H1 (cell line): ENCODE data around the gene ZNF581. TPM values are rescaled to one million over a fixed set of nuclear protein-coding genes. Genes with fewer than 3 reads are reported as not detected.
A peak's percentile ranks its signal among the peaks of the same experiment; 100 is the strongest.

ENCODE experiments used
- CTCF ChIA-PET: fragments of 300-600 bp; sonication (Branson Sonifier 250); formaldehyde crosslinking; loops from one replicate; lab custom pipeline; 2021; ENCODE audit not compliant: partially characterized antibody; lab: Charles Lee
- POLR2A ChIA-PET: fragments of 300-600 bp; sonication (Branson Sonifier 250); formaldehyde crosslinking; loops from one replicate; lab custom pipeline; 2021; ENCODE audit warnings: inconsistent platforms; ENCODE audit not compliant: partially characterized antibody; lab: Charles Lee
- DNase-seq, 2 experiments: peaks; one replicate each; pipeline versions ENCODE4 v3.0.0 to v3.0.0-alpha.2; 2010 to 2022; ENCODE audit warnings: low spot score in 2 of 2, low read depth in 1 of 2, mixed read lengths in 1 of 2
- FAIRE-seq: peaks from 2 replicates; lab custom pipeline; 2011; peaks lifted over from hg19 to GRCh38; lab: Jason Lieb, UNC
- H2AFZ ChIP-seq: 2 replicates; pipeline ENCODE4 v1.8.1; 2012; ENCODE audit warnings: low read length, inconsistent platforms
- H2AK5ac ChIP-seq: 2 replicates; pipeline ENCODE4 v1.6.1; 2013; ENCODE audit warnings: low read depth, low read length
- H2BK120ac ChIP-seq: replicated peaks from 2 replicates; pipeline ENCODE3; 2013; ENCODE audit warnings: low read depth, low read length, inconsistent platforms
- H2BK12ac ChIP-seq: 2 replicates; pipeline ENCODE4 v1.6.1; 2013; ENCODE audit warnings: low read depth, low read length
- H2BK15ac ChIP-seq: 2 replicates; pipeline ENCODE4 v1.6.1; 2013; ENCODE audit warnings: low read length
- H2BK20ac ChIP-seq: 2 replicates; pipeline ENCODE4 v1.6.1; 2013; ENCODE audit warnings: low read length
- H2BK5ac ChIP-seq: 2 replicates; pipeline ENCODE4 v1.6.1; 2013; ENCODE audit warnings: low read depth, low read length
- H3K14ac ChIP-seq: 2 replicates; pipeline ENCODE4 v1.6.1; 2013; ENCODE audit warnings: inconsistent platforms; ENCODE audit not compliant: insufficient read length
- H3K18ac ChIP-seq: 2 replicates; pipeline ENCODE4 v1.6.1; 2013; ENCODE audit warnings: low read length; ENCODE audit errors: extremely low read depth
- H3K23ac ChIP-seq: 2 replicates; pipeline ENCODE4 v1.6.1; 2013; ENCODE audit warnings: inconsistent platforms; ENCODE audit not compliant: insufficient read length
- H3K23me2 ChIP-seq: 2 replicates; pipeline ENCODE4 v1.6.1; 2013; ENCODE audit warnings: low read depth, low read length
- H3K27ac ChIP-seq: 2 replicates; pipeline ENCODE4 v1.6.1; 2011; ENCODE audit warnings: low read depth, low read length, inconsistent platforms
- H3K27me3 ChIP-seq, 4 experiments: replicated peaks in 1 of 4; 1 replicate in 1 of 4; 2 replicates in 3 of 4; pipeline versions ENCODE4 v1.6.1 to v1.8.1; 2011 to 2013; ENCODE audit warnings: low read length in 3 of 4, mild to moderate bottlenecking in 3 of 4, inconsistent platforms in 2 of 4, mixed read lengths in 2 of 4, moderate library complexity in 1 of 4; ENCODE audit not compliant: control insufficient read depth in 3 of 4, insufficient read depth in 3 of 4; ENCODE audit errors: extremely low read depth in 1 of 4
- H3K36me3 ChIP-seq, 4 experiments: 2 replicates each; pipeline versions ENCODE4 v1.6.1 to v1.8.1; 2011 to 2013; ENCODE audit warnings: mild to moderate bottlenecking in 4 of 4, low read length in 3 of 4, moderate library complexity in 2 of 4, control low read depth in 1 of 4, inconsistent platforms in 1 of 4; ENCODE audit not compliant: insufficient read depth in 4 of 4, control insufficient read depth in 2 of 4
- H3K4ac ChIP-seq: replicated peaks from 2 replicates; pipeline ENCODE3; 2013; ENCODE audit warnings: low read length, low read depth, mixed read lengths, inconsistent platforms; ENCODE audit not compliant: insufficient read length
- H3K4me1 ChIP-seq, 4 experiments: replicated peaks in 1 of 4; 1 replicate in 1 of 4; 2 replicates in 3 of 4; pipeline versions ENCODE4 v1.6.1 to v1.8.1; 2011 to 2013; ENCODE audit warnings: low read length in 3 of 4, inconsistent platforms in 2 of 4, mixed read lengths in 1 of 4; ENCODE audit not compliant: insufficient read depth in 4 of 4, control insufficient read depth in 3 of 4
- H3K4me2 ChIP-seq, 2 experiments: 2 replicates each; pipeline versions ENCODE4 v1.6.1 to v1.8.1; 2011 to 2013; ENCODE audit warnings: low read depth in 2 of 2, low read length in 2 of 2, control low read depth in 1 of 2, inconsistent platforms in 1 of 2, mild to moderate bottlenecking in 1 of 2; ENCODE audit not compliant: insufficient read depth in 1 of 2
- H3K4me3 ChIP-seq, 4 experiments: fragments of 200-600, 300-600 bp in 1 of 4; sonication (generic), shearing (Covaris generic), sonication (Bioruptor Twin) in 1 of 4; 2 replicates each; pipeline versions ENCODE4 v1.5.1 to v1.8.1; 2011 to 2016; ENCODE audit warnings: low read length in 4 of 4, low read depth in 3 of 4, control low read depth in 2 of 4, inconsistent platforms in 2 of 4, mild to moderate bottlenecking in 2 of 4, mixed read lengths in 1 of 4, moderate library complexity in 1 of 4; ENCODE audit not compliant: insufficient read depth in 2 of 4; ENCODE audit errors: extremely low read depth in 1 of 4
- H3K56ac ChIP-seq: replicated peaks from 2 replicates; pipeline ENCODE3; 2013; ENCODE audit warnings: low read depth, mild to moderate bottlenecking, mixed read lengths, low read length, inconsistent platforms; ENCODE audit not compliant: insufficient read length
- H3K79me1 ChIP-seq: 2 replicates; pipeline ENCODE4 v1.6.1; 2013; ENCODE audit warnings: low read depth, low read length, control low read depth
- H3K79me2 ChIP-seq, 2 experiments: 2 replicates each; pipeline versions ENCODE4 v1.6.1 to v1.8.1; 2012 to 2013; ENCODE audit warnings: low read length in 2 of 2, mild to moderate bottlenecking in 2 of 2, inconsistent platforms in 1 of 2; ENCODE audit not compliant: insufficient read depth in 2 of 2, control insufficient read depth in 1 of 2
- H3K9ac ChIP-seq, 4 experiments: replicated peaks in 1 of 4; 1 replicate in 1 of 4; 2 replicates in 3 of 4; pipeline versions ENCODE4 v1.6.1 to v1.8.1; 2011 to 2013; ENCODE audit warnings: low read depth in 3 of 4, low read length in 3 of 4, control low read depth in 2 of 4, mild to moderate bottlenecking in 2 of 4, moderate library complexity in 2 of 4, inconsistent platforms in 1 of 4; ENCODE audit errors: extremely low read depth in 1 of 4
- H3K9me3 ChIP-seq, 2 experiments: 2 replicates each; pipeline versions ENCODE4 v1.6.1 to v1.8.1; 2012 to 2013; ENCODE audit warnings: mild to moderate bottlenecking in 2 of 2, moderate library complexity in 2 of 2, control low read depth in 1 of 2, inconsistent platforms in 1 of 2, low read depth in 1 of 2, low read length in 1 of 2, mixed read lengths in 1 of 2; ENCODE audit not compliant: insufficient read depth in 2 of 2
- H4K20me1 ChIP-seq, 2 experiments: replicated peaks in 1 of 2; 2 replicates each; pipeline versions ENCODE3 to v1.8.1; 2011 to 2013; ENCODE audit warnings: inconsistent platforms in 2 of 2, low read length in 2 of 2, mild to moderate bottlenecking in 1 of 2; ENCODE audit not compliant: insufficient read depth in 2 of 2, control insufficient read depth in 1 of 2
- H4K5ac ChIP-seq: 2 replicates; pipeline ENCODE4 v1.6.1; 2013; ENCODE audit warnings: low read length, low read depth, mixed read lengths, inconsistent platforms; ENCODE audit not compliant: insufficient read length
- H4K8ac ChIP-seq: 2 replicates; pipeline ENCODE4 v1.8.0; 2013; ENCODE audit warnings: mild to moderate bottlenecking, moderate library complexity, low read length, inconsistent platforms; ENCODE audit not compliant: insufficient read depth; ENCODE audit errors: extremely low read depth
- H4K91ac ChIP-seq: replicated peaks from 2 replicates; pipeline ENCODE3; 2013; ENCODE audit warnings: low read length, mixed read lengths, inconsistent platforms; ENCODE audit not compliant: insufficient read length
- ASH2L ChIP-seq: fragments of 200-600, 300-600 bp; sonication (generic); IDR thresholded peaks from one replicate; pipeline ENCODE4 v1.7.1; 2017; ENCODE audit warnings: low read length
- CHD1 ChIP-seq: IDR thresholded peaks from 2 replicates; pipeline ENCODE4 v1.6.1; 2012; ENCODE audit warnings: low read depth, low read length, improper control_type of control experiment
- CTBP2 ChIP-seq: IDR thresholded peaks from 2 replicates; pipeline ENCODE4 v1.7.0; 2011; ENCODE audit warnings: borderline replicate concordance, mild to moderate bottlenecking, moderate library complexity, mixed read lengths, low read length; ENCODE audit not compliant: insufficient read depth, insufficient read length
- EZH2 ChIP-seq: fragments of 200-600 bp; sonication (generic); IDR thresholded peaks from 2 replicates; pipeline ENCODE4 v1.7.1; 2012; ENCODE audit warnings: low read depth, mild to moderate bottlenecking, moderate library complexity, low read length, inconsistent platforms; ENCODE audit not compliant: severe bottlenecking
- POU5F1 ChIP-seq: IDR thresholded peaks from 2 replicates; pipeline ENCODE4 v1.6.1; 2011; ENCODE audit warnings: low read depth, mild to moderate bottlenecking, low read length, moderate library complexity
- RNF2 ChIP-seq: fragments of 200-900, 300-1000 bp; sonication (generic); IDR thresholded peaks from 2 replicates; pipeline ENCODE4 v1.7.1; 2016; ENCODE audit warnings: borderline replicate concordance, low read depth, mild to moderate bottlenecking, antibody characterized with exemption, low read length; ENCODE audit not compliant: poor library complexity, severe bottlenecking; ENCODE audit errors: missing control alignments
- RXRA ChIP-seq: IDR thresholded peaks from 2 replicates; pipeline ENCODE4 v1.6.1; 2011; ENCODE audit warnings: low read depth, mild to moderate bottlenecking, low read length, moderate library complexity; ENCODE audit not compliant: insufficient read depth
- ZNF274 ChIP-seq: IDR thresholded peaks from 2 replicates; pipeline ENCODE4 v1.7.0; 2012; ENCODE audit warnings: low read length, borderline replicate concordance; ENCODE audit errors: extremely low read depth
- WGBS, 2 experiments: shearing (Covaris generic) in 1 of 2; methylation state at CpG; one replicate each; pipeline versions ENCODE4 v1.1.6 to v1.1.7; 2013 to 2015; ENCODE audit warnings: low lambda C conversion rate in 2 of 2, mixed read lengths in 2 of 2, inconsistent platforms in 1 of 2, low coverage in 1 of 2, missing lambda C conversion rate in 1 of 2; ENCODE audit not compliant: insufficient replicate concordance in 2 of 2, insufficient coverage in 1 of 2, insufficient read length in 1 of 2; ENCODE audit errors: extremely low coverage in 1 of 2, missing lambda C conversion rate in 1 of 2; 5-methylcytosine and 5-hydroxymethylcytosine counted together
- polyA plus RNA-seq, 7 experiments: library from polyadenylated mRNA; depleted of rRNA in 3 of 7; stranded (reverse) in 5 of 7; unstranded in 2 of 7; fragments of >200 nt in 5 of 7; fragments of 200-250 nt in 2 of 7; gene quantifications; 1 replicate in 5 of 7; 2 replicates in 1 of 7; 4 replicates in 1 of 7; pipeline versions ENCODE4 v1.2.1 to v1.2.3, GENCODE V29; 2011 to 2013; ENCODE audit warnings: missing spikeins in 2 of 7, mixed read lengths in 2 of 7
- total RNA-seq: library from RNA; stranded (reverse); fragmentation: NEBNext Ultra II Directional; extraction: Animal tissue kit (Norgen Biotek cat#: 25700); gene quantifications from 2 replicates; pipeline ENCODE4 v1.2.1, GENCODE V29; 2021
- TF ChIP-seq, protein P1 (sequence below): IDR thresholded peaks from 2 replicates; pipeline ENCODE4 v1.6.1; 2011; ENCODE audit warnings: low read length, improper control_type of control experiment

Gene ZNF581
- total and polyA plus RNA-seq, 2 of the 8 experiments (the other 6 are each of a cell fraction or from before 2014, with no cell fraction given), result 73.0 to 76.1 TPM

DNA sequence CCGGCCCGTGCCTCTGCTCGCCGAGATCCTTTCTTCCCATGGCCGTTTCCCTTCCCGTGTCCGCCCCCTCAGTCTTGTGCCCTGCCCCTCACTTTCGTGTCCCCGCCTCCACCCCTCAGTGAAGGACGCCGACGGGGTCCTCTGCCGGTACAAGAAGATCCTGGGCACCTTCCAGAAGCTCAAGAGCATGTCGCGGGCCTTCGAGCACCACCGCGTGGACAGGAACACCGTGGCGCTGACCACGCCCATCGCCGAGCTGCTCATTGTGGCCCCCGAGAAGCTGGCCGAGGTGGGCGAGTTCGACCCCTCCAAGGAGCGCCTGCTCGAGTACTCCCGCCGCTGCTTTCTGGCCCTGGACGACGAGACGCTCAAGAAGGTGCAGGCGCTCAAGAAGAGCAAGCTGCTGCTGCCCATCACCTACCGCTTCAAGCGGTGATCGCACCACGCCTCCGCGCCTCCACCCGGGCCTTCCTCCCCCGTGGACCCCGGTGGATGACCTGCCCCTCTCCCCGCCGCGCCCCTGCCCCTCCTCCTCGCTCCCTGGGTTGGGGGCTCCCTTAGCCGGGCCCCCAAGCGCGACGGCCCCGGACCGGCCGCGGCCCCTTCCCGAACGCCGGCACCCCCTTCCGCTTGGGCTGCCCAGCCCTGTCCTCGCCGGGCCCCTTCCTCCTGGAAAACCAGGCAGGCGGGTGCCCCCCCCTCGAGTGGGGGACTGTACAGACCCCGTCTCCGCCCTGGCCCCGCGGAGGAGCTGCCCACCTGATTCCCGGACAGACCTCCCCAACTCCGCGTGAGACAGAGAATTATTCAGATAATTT is 9.1 kb downstream of the ZNF581 start:
- Histone ChIP-seq H3K14ac (no peak overlapping the region), H3K23me2 (peaks cover 19% of the 10 kb centered on the region), H3K9me3 (no peaks in the 10 kb centered on the region), H3K9ac (0 out of 7 replicates have a peak overlapping the region, but pooled peaks of 1 of the 4 experiments have one; percentile 12), H2BK12ac (no peak overlapping the region), H3K4me1 (peaks cover 3 to 15% (median 10%) of the 10 kb centered on the region in 4 experiments; a peak in 6 of 7 replicates), H3K36me3 (0 out of 8 replicates have a peak, but pooled peaks cover 0 to 3% (median 0%) of the 10 kb centered on the region in 4 experiments), H2BK20ac (no peak overlapping the region), H3K18ac (no peak overlapping the region; the same call in 1 of the 2 replicates), H3K79me1 (peaks cover 2% of the 10 kb centered on the region; the same call in 1 of the 2 replicates), H3K4me2 (peak overlapping the region; percentile 78 to 94), H2AK5ac (no peak overlapping the region), H3K27ac (no peak overlapping the region), H4K5ac (no peak overlapping the region), H4K91ac (peak overlapping the region; percentile 55), H3K56ac (no peak overlapping the region), H3K23ac (no peak overlapping the region), H4K8ac (peak overlapping the region; percentile 28), H4K20me1 (peaks cover 1 to 5% of the 10 kb centered on the region in 2 experiments), H2BK5ac (0 out of 2 replicates have a peak overlapping the region, but pooled peaks have one; percentile 4), H3K4ac (no peak overlapping the region), H2AFZ (no peak overlapping the region), H3K79me2 (peaks cover 20 to 22% of the 10 kb centered on the region in 2 experiments), H3K4me3 (peak overlapping the region in 3 of 4 experiments; percentile 14 to 81 (median 29); a peak in 5 of 8 replicates), H2BK15ac (no peak overlapping the region), H2BK120ac (no peak overlapping the region), H3K27me3 (no peaks in the 10 kb centered on the region)
- FAIRE-seq, result no peak
- ChIA-PET POLR2A (interaction anchor here (0.6 to 2.5 kb wide), 11 partner anchors 8 to 264 kb away, joined by 3 to 11 read pairs (median 3); partner anchors contain the start of gene ZNF580), CTCF (interaction anchor here (0.6 to 2.2 kb wide), 16 partner anchors 9 to 663 kb away, joined by 3 to 31 read pairs (median 3); partner anchors contain the start of genes TMEM190 and ZNF581)
- 71% methylated on average over 29 of the region's 71 CpGs; no CpG with 5 or more reads in 1 of the 2 experiments for WGBS, 2 experiments
- no peak for DNase-seq
- TF ChIP-seq RNF2 (no peak), ASH2L (no peak), ZNF274 (no peak), RXRA (no peak), POU5F1 (no peak), EZH2 (no peak), CTBP2 (no peak), CHD1 (no peak)
- TF ChIP-seq, protein P1, sequence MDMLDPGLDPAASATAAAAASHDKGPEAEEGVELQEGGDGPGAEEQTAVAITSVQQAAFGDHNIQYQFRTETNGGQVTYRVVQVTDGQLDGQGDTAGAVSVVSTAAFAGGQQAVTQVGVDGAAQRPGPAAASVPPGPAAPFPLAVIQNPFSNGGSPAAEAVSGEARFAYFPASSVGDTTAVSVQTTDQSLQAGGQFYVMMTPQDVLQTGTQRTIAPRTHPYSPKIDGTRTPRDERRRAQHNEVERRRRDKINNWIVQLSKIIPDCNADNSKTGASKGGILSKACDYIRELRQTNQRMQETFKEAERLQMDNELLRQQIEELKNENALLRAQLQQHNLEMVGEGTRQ, result no peak
